Kasumi-1 (cell line): ENCODE results near the gene TP53BP2.
"Not testable (repeated sequence)": the region's sequence is repeated elsewhere in the genome, so short reads cannot be mapped to it uniquely, and the experiment has no call there.

Source experiments
- DNase-seq, 2 experiments: peaks; one replicate each; lab custom pipeline; 2025; lab: John Stamatoyannopoulos, UW

TP53BP2 gene

DNA sequence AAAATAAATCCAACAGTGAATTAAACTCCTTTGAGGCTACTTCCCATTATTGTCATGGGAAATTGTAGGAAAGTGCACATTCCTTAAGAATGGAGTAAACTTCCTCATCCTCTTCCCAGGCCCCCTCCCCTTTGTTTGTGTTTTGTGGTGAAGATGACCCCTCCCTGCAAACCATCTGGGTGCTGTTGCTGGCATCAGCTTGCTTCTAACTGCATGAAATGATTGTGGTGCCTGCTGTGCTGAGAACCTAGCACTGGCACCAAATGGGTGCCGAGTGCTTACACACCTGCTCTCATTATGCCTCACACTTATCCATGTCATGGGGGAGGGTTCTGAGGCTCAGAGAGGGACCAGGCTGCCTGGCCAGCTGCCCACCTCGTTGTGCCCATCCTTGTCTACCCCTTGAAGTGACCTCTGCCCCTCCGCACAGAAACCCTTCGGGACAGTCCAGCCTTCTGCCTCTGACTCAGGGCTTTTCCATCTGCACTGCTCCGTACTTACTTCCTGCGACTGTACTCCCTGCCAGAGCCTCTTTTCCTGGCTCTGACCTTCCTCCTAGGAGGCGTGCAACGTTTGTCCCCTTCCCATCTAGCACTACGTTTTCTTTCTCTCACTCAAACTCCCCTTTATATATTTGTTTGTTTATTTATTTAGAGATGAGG is 102.8 kb downstream of the TP53BP2 start:
- DNase-seq, result no peak

DNA sequence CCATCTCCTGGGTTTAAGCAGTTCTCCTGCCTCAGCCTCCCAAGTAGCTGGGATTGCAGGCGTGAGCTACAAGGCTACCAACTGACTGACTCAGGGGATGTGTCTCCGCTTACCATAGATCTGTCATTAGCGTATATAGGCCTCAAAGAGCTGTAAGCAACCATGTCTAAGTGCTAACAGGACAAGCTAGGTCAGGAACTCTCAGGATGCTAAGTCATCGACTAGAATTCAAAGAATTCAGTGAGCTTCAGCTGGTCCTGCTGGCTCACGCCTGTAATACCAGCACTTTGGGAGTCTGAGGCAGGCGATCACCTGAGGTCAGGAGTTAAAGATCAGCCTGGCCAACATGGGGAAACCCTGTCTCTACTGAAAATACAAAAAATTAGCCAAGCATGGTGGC is 103.9 kb downstream of the TP53BP2 start:
- DNase-seq, result no peak

DNA sequence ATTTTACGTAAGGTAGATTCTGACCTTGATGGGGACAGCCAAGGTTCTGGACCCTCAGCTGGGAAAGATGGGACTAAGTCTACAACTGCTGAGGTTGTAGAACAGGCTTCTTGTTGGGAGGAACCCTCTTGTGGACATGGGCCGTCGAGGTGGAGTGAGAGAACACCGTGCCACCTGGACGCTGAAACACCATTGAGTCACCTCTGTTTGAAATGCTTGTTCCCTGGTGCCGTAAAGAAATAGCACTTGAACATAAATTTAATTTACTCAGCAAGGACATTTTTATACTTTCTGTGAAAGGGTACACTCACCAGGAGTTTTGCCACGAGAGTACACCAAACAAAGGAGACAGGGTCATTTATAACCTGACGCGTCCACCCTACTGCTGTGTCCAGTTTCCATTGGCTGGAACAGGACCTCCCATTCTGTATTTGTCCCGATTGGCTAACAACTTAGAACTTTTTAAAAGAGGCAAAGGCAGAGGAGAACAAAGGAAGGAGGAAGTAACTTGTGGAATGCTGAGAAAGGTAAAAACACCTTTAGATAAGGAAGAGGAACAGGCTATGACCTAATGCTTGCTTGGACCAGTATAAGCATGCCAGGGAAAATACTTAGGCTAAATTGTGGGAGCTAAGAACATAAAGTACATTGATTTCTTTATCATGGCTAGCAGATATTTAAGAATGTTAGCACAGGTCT is 105.6 kb downstream of the TP53BP2 start:
- DNase-seq, result not testable (repeated sequence)

DNA sequence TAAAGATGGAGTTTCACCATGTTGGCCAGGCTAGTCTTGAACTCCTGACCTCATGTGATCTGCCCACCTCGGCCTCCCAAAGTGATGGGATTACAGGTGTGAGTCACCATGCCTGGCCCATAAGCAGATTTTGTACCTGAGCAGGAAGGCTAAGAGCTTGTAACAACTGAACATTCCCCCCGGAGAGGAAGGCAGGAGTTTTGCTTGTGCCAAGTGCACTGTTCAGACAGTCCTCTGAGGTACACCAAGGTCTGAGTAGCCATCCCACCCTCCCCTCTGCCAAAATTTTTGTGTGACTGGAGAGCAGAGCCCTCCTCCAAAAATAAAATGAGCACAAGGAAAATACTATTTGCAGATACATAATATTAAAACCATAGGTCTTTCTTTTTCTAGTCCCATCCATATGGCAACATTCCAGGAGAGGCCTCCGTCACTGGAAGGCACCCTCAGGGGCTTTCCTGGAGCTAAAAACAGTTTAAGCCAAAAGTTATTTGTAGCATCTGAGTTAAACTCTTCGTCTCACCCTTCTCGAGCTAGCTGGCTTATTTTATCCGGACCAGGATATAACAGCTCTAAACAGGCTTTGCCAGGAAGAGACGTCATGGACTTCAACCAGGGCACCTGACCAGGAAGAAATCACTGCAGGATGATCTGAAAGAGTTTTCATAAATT is 106.2 kb downstream of the TP53BP2 start:
- DNase-seq, result no peak

DNA sequence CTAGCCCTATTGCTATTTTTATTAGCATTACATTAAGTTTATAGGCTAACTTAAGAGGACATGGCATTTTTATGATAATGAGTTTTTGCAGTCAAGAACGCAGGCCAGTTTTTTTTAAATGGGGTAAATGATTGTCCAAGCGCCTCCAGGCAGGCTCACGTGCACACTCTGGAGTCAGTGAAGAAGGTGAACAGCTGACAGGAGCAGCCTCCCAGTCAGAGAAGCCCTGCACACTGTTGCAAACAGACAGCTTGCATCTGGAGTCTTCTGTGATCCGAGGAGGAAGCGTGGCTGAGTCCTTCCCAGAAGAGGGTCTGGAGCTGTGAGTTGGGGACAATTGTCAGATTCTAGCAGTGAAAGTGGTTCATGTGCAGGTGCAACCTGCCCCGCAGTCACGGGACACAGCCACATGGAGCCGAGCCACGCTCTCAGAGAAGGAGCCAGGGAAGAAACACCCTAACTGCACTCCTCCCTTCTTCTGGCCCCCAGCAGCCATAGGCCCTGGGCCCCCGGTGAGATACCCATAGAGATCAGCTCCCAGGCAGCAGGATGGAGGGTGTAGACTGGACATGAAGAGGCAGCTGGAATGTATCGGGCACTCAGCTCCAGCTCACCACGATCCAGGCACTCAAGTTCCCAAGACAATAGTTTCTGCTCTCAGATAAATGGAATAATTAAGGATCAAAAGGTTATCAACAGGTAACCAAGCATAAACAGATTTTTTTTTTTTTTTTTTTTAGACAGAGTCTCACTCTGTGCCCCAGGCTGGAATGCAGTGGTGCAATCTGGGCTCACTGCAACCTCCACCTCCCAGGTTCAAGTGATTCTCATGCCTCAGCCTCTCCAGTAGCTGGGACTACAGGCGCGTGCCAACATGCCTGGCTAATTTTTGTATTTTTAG is 107.0 kb downstream of the TP53BP2 start:
- no peak for DNase-seq

DNA sequence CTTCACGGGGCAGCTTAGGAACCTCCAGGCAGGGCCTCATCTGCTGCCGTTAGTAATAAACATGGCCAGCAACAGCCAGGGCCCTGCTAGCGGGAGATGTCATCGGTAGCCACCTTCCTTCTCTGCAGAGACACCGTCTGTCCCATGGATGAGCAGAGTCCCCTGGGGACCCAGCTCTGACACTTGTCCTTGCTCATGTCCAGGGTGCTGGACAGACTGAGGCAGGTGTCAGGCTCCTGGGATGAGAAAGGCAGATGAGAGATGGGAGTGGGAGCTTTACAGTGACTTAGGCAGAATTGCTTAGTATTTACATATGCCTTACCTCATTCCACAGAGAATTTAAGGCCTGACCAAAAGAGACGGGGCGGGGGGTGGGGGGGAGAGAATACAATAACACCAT is 108.4 kb downstream of the TP53BP2 start:
- DNase-seq, result no peak

DNA sequence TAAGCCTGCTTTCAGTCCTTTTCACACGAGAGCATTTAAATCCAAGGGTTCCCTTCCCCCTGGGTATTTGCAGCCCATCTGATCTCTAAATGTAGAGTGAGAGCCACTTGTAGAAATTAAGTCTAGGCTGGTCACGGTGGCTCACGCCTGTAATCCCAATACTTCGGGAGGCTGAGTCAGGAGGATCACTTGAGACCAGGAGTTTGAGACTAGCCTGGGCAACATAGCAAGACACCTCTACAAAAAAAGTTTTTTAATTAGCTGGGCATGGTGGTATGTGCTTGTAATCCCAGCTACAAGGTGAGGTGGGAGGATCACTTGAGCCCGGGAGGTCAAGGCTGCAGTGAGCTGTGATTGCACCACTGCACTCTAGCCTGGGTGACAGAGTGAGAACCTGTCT is 109.1 kb downstream of the TP53BP2 start:
- not testable (repeated sequence) for DNase-seq

DNA sequence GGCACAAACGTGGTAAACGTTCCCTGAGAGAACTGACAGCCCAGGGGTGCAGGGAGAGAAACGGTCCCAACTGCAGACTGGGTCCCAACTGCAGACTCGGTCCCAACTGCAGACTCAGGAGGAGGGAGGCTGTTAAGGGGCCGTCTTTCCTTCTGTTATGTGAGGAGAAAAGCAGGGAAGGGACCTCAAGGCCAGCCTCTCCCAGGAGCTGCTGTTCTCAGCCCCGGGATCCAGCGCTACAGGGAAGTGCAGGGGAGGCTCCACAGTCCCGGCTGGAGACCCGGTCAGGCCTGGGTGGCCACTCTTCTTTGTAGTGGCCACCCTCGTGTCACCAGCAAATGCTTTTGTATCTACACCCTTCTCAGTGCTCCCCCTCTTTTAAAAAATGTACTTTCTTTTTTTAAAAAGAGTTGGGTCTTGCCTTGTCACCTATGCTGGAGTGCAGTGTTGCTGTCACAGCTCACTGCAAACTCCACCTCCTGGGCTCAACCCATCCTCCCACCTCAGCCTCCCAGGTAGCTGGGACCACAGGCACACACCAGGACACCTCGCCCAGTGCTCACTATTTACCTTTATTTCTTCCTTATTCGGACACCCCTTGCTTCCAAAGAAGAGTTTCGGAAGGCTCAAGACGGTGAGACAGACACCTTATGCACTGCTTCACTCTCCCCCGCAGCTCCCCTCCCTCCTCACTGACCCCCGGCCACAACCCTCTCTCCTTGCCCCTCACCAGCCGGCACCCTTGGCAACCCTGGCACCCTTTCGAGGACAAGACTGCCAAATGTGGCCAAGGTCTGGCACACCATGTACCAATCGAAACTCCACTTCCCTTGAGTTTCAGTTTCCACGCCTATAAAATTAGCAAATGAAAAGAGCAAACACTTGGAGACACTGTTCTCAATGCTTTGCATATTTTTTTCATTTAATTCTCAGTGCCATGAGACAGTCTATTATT is 111.6 kb downstream of the TP53BP2 start:
- no peak for DNase-seq

DNA sequence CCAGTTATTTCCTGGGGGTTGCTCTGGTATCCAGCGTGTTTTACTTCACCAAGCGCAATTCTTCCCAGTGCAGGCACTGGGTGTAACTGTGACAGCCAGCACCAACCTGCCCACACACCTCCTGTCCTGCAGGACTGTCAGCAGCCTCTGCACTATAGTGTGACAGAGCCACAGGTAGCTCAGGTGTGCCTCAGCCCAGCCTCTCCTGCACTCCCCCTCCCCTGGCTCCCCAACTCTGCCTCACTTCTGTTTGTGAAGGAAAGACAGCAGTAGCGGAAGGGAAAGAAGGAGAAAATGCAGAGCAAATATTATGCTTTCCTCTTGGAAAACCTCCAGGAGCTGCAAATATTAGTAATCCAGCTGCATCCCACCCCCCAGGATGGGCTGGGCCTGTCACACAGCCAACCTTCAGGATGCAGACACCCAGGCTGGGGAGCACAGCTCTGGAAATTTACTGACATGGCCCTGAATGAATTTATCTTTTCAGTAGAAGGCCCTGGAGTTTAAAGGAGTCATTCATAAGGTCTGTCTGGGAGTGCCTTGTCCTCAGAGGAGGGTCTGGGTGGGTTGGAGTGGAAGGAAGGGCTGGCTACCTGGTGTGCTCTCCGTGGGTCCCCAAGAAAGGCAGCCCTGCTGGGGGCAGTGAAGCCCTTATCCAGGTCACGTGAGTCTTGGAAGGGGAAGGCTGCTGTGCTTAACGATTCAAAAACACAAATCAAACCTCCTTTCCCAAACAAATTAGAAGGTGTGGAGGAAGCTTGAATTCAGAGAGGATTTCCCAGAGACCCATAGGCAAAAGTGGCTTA is 112.6 kb downstream of the TP53BP2 start:
- no peak for DNase-seq

DNA sequence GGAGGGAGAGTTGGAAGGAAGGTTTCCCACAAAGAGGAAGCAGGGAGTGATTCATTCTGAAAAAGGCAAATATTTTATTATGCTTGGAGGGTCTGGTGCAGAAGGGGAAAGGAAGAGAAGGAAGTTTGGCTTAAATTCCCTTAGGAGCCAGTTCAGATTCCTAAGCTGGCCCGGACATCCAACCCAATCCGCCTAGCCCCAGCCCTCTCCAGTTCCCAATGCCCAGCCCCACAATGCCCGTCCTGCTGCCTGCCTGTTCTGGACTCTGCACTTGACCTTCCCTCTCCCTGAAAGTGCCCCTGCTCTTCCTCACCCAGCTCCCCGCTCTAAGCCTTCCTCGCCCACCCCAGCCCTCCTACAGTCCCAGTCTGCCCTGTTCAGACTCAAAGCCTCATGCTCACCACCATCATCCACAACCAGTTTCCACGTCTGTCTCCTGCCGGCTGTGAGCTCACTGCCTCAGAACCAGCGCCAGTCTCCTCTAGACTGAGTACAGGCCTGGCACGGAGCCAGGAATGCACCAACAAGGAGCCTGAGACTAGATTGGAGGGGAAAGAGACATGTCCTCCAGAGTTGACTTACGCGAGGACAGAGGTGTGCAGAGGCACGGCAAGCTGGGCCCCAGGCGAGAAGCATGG is 114.5 kb downstream of the TP53BP2 start:
- DNase-seq, result no peak

DNA sequence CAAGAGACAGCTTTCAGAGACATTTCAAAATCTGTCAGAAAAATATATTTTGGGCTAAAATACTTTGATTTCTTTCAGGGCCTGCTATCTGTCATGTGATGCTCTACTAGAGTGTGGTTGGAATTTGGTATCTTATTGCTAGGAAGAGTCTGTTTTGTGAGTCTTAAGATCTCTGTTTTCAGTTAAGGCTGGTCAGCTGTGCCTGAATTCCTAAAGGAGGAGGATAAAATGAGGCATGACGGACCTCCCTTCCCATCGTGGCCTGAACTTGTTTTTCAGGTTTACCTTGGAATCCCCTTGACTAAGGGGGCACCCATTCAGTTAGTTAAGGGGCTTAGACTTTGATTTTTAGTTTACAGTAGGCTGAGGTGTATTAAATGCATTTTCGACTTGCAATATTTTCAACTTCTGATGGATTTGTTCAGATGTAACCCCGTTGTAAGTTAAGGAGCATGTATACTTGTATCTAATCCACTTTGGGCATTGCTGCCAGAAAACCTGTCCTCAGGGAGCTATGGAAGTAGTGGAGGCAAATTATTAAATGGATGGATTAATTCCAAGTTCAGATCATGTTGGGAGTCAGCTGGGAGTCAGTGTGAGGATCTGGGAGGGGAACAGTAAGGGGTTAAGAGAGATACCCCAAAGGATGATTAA is 115.1 kb downstream of the TP53BP2 start:
- no peak for DNase-seq

DNA sequence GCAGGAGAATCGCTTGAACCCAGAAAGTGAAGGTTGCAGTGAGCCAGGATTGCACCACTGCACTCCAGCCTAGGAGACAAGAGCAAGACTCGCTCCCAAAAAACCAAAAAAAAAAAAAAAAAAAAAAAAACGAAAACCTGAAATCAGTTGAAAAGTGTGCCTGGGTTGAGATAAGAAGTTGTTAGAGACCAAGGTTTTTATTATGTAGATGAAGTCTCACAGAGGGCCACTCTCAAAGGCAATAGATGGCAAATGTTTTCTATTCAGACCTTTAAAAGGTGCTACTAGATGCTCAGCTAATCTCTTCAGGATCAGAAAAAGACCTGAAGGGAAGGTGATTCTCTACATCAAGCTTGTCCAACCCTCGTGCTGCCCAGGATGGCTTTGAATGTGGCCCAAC is 115.8 kb downstream of the TP53BP2 start:
- no peak for DNase-seq
